SK-N-SH (cell line): ENCODE data around the gene TAF5.

Experiments used
- CHD2 ChIP-seq: fragments of 150-350 bp; IDR thresholded peaks from 2 replicates; pipeline ENCODE4 v1.6.1; 2018; ENCODE audit warnings: low read length; ENCODE audit not compliant: partially characterized antibody
- EP300 ChIP-seq, 2 experiments: IDR thresholded peaks; 2 replicates each; pipeline versions ENCODE4 v1.4.0 to v1.6.1; 2012; ENCODE audit warnings: borderline replicate concordance in 1 of 2, low read depth in 1 of 2, low read length in 1 of 2
- MEF2A ChIP-seq: IDR thresholded peaks from 2 replicates; pipeline ENCODE4 v1.4.0; 2012; ENCODE audit warnings: low read depth, borderline replicate concordance
- MXI1 ChIP-seq: IDR thresholded peaks from 2 replicates; pipeline ENCODE4 v1.6.1; 2012; ENCODE audit warnings: mild to moderate bottlenecking, low read depth, low read length, improper control_type of control experiment
- TF ChIP-seq, protein P1 (sequence below): fragments of 200-600 bp; sonication (generic); IDR thresholded peaks from 2 replicates; pipeline ENCODE4 v1.6.1; 2017; ENCODE audit warnings: antibody characterized with exemption, mild to moderate bottlenecking, moderate library complexity
- TF ChIP-seq, protein P2 (sequence below): fragments of 150-350 bp; IDR thresholded peaks from 2 replicates; pipeline ENCODE4 v1.6.1; 2017; ENCODE audit warnings: antibody characterized with exemption, low read length, low read depth, borderline replicate concordance
- TF ChIP-seq, protein P3 (sequence below): IDR thresholded peaks from 2 replicates; pipeline ENCODE4 v1.4.0; 2012; ENCODE audit warnings: low read depth, borderline replicate concordance

DNA sequence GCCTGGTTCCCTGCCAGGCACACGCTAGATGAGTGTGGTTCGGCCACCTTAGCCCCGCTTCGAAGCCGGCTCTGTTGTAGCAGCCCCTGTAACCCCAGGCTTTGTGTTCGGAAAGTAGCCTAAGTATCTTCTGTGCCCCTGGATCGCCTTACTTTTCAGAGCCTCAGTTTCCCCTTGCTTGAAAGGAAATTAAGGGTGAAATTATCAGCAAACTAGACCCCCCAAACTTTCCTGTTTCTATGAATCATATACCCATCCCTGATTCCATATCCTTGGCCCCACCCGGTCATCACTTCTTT is 29.0 kb downstream of the TAF5 start:
- TF ChIP-seq CHD2 (no peak), MXI1 (no peak), MEF2A (no peak), EP300 (IDR thresholded peaks at IDR 0.05; ENCODE audit: borderline replicate concordance in 1 of 2, low read depth in 1 of 2, low read length in 1 of 2) (no peak)
- TF ChIP-seq, protein P1, sequence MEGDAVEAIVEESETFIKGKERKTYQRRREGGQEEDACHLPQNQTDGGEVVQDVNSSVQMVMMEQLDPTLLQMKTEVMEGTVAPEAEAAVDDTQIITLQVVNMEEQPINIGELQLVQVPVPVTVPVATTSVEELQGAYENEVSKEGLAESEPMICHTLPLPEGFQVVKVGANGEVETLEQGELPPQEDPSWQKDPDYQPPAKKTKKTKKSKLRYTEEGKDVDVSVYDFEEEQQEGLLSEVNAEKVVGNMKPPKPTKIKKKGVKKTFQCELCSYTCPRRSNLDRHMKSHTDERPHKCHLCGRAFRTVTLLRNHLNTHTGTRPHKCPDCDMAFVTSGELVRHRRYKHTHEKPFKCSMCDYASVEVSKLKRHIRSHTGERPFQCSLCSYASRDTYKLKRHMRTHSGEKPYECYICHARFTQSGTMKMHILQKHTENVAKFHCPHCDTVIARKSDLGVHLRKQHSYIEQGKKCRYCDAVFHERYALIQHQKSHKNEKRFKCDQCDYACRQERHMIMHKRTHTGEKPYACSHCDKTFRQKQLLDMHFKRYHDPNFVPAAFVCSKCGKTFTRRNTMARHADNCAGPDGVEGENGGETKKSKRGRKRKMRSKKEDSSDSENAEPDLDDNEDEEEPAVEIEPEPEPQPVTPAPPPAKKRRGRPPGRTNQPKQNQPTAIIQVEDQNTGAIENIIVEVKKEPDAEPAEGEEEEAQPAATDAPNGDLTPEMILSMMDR = peak; percentile 3; the same call in 1 of the 2 replicates
- TF ChIP-seq, protein P2, sequence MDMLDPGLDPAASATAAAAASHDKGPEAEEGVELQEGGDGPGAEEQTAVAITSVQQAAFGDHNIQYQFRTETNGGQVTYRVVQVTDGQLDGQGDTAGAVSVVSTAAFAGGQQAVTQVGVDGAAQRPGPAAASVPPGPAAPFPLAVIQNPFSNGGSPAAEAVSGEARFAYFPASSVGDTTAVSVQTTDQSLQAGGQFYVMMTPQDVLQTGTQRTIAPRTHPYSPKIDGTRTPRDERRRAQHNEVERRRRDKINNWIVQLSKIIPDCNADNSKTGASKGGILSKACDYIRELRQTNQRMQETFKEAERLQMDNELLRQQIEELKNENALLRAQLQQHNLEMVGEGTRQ = no peak
- TF ChIP-seq, protein P3, sequence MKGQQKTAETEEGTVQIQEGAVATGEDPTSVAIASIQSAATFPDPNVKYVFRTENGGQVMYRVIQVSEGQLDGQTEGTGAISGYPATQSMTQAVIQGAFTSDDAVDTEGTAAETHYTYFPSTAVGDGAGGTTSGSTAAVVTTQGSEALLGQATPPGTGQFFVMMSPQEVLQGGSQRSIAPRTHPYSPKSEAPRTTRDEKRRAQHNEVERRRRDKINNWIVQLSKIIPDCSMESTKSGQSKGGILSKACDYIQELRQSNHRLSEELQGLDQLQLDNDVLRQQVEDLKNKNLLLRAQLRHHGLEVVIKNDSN = no peak
